Measurements from ENCODE around the gene FZD2. TPM values are rescaled to one million over a fixed set of nuclear protein-coding genes. Genes with fewer than 3 reads are reported as not detected.
"Not testable (repeated sequence)": the region's sequence is repeated elsewhere in the genome, so short reads cannot be mapped to it uniquely, and the experiment has no call there.

Gene FZD2
- total and polyA plus RNA-seq, 8 donors = 0.16 to 3.6 (median 0.95) TPM

DNA sequence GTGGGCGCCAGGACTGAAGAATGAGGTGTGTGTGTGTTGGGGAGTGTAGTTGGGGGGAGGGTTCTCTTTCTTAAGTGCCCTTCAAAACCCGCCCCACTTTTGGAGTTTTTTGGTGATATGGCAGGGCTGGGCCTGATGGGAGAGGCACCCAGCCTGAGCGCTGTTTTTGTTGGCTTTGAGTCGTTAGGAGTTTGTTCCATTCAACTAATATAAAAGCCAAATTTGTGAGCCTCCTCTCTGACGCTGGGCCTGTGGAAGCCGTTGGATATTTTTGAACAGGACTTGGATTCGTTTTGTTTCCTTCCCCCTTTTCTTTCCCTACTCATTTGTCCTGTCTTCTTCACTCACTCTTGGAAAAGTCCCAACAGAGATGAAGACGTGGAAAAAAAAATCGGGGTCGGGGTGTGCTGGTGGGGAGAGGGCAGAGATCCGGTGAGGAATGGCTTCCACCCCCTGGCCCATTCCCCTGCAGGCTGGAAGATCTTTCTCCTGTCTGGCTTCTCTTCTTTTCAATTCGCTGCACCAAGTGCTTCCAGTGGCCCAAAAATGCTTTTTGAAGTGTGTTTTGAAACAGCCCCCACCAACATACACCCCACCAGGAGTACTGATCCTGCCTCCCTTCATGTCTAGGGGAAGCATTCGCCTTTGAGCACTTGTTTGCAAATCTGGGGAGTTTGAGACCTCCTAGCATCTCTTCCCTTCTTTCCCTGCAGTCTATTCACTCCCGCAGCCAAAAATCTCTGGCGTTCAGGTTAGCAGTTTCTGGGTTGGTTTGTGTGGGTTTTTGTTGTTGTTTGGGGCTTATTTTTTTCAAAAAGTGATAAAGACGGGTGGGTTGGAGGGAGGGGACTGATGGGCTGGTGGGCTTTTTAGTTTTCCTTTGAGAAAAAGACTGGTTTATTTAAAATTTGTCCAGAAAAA lies 2.6 kb downstream of the FZD2 start:
- no peak for DNase-seq
- FAIRE-seq = no peak
- Histone ChIP-seq H3K27me3 (no peaks in the 10 kb centered on the region), H3K27ac (no peak overlapping the region), H3K4me1 (no peaks in the 10 kb centered on the region), H3K4me3 (no peak overlapping the region), H3K36me3 (no peaks in the 10 kb centered on the region), H3K9me3 (no peaks in the 10 kb centered on the region)
- no peak for ATAC-seq
- TF ChIP-seq, protein P1, sequence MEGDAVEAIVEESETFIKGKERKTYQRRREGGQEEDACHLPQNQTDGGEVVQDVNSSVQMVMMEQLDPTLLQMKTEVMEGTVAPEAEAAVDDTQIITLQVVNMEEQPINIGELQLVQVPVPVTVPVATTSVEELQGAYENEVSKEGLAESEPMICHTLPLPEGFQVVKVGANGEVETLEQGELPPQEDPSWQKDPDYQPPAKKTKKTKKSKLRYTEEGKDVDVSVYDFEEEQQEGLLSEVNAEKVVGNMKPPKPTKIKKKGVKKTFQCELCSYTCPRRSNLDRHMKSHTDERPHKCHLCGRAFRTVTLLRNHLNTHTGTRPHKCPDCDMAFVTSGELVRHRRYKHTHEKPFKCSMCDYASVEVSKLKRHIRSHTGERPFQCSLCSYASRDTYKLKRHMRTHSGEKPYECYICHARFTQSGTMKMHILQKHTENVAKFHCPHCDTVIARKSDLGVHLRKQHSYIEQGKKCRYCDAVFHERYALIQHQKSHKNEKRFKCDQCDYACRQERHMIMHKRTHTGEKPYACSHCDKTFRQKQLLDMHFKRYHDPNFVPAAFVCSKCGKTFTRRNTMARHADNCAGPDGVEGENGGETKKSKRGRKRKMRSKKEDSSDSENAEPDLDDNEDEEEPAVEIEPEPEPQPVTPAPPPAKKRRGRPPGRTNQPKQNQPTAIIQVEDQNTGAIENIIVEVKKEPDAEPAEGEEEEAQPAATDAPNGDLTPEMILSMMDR (IDR thresholded peaks at IDR 0.05) = no peak
- intact Hi-C loops (cut with DNase I) = no loop called here
- 64 to 66% methylated on average over 16 of the region's 16 CpGs for WGBS, 2 donors

DNA sequence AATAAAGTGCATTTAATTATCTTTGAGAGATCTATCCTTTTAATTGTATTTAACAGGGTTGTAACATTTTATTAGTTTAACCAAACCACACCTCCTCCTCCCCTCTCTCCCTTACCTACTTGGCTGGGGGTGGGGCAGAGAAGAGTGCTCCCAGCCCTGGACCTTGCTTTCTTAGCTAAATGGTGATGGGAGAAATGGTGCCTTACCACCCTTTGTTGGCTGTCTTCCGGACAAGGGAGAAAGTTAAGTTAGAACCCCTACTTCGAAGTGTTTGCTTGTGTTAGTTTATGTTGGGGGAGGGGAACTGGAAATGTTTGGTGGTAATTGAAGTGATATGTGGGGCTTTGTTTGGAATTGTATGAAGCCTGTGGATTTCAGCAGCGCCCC lies 3.9 kb downstream of the FZD2 start:
- Histone ChIP-seq H3K27me3 (no peaks in the 10 kb centered on the region), H3K4me1 (no peaks in the 10 kb centered on the region), H3K9me3 (no peaks in the 10 kb centered on the region), H3K4me3 (no peak overlapping the region), H3K36me3 (no peaks in the 10 kb centered on the region), H3K27ac (no peak overlapping the region)
- intact Hi-C loops (cut with DNase I) = no loop called here
- TF ChIP-seq, protein P1 (IDR thresholded peaks at IDR 0.05) = no peak
- ATAC-seq (no peak), FAIRE-seq (no peak), DNase-seq (no peak)
- WGBS, 2 donors = 51 to 55% methylated on average over 3 of the region's 3 CpGs

DNA sequence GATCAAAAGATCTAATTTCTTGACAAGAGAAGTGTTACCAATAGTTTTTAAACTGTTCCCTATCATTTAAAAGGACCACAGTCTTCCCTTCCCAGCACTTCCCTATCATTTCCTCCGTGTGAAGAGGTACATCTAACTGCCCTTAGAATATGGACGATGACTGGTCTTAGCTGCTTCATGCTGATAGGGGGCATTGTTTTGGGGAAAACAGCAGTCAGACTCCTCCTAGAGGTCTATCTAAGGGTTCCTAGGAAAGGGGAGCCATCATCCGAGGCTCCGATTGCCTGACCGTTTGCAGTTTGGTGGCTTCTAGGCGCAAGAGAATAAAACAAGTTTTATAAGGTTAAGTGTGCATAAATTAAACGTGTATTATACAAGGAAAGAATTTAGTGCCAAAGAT lies 7.1 kb downstream of the FZD2 start:
- H3K27ac ChIP-seq = no peak overlapping the region
- H3K9me3 ChIP-seq = no peaks in the 10 kb centered on the region
- no peak overlapping the region for H3K4me3 ChIP-seq
- H3K36me3 ChIP-seq = no peaks in the 10 kb centered on the region
- no peak for FAIRE-seq
- TF ChIP-seq, protein P1 (IDR thresholded peaks at IDR 0.05) = no peak
- 68 to 72% methylated on average over 7 of the region's 7 CpGs for WGBS, 2 donors
- H3K27me3 ChIP-seq = no peaks in the 10 kb centered on the region
- no peak for DNase-seq
- no peaks in the 10 kb centered on the region for H3K4me1 ChIP-seq
- intact Hi-C loops (cut with DNase I) = no loop called here
- no peak for ATAC-seq

DNA sequence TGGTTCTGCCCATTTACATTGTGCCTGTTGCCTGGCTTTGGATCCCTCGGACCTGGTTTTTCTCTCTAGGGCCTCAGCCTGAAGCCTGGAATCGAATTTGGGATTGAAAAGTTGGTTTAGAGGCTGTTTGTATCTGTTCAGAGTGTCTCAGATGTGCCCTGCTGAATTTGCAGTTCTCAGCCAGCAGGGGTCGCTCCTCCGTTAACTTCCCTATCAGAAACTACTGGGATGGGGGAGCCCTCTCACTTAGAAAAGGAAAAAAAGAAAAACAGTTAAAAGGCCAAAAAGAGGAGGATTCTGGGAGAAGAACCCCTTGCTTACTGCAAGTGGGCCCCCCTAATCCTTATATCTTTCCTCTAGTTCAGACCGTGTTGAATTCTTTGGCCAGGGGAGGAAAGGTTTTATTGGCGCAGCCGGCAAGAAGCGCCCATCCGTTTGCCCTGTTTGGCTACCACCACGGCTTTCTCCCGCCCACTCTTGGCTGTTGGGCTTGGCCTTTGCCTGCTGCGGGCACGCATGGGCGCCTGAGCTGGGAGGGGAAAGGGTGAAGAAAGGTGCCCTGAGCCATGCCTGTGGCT lies 8.7 kb downstream of the FZD2 start:
- H3K4me3 ChIP-seq = no peak overlapping the region
- WGBS, 2 donors = 80 to 82% methylated on average over 14 of the region's 14 CpGs
- intact Hi-C loops (cut with DNase I) = no loop called here
- no peaks in the 10 kb centered on the region for H3K4me1 ChIP-seq
- no peaks in the 10 kb centered on the region for H3K9me3 ChIP-seq
- DNase-seq (no peak), ATAC-seq (no peak), FAIRE-seq (no peak)
- H3K27ac ChIP-seq = no peak overlapping the region
- TF ChIP-seq, protein P1 (IDR thresholded peaks at IDR 0.05) = no peak
- H3K27me3 ChIP-seq = no peaks in the 10 kb centered on the region
- H3K36me3 ChIP-seq = no peaks in the 10 kb centered on the region

DNA sequence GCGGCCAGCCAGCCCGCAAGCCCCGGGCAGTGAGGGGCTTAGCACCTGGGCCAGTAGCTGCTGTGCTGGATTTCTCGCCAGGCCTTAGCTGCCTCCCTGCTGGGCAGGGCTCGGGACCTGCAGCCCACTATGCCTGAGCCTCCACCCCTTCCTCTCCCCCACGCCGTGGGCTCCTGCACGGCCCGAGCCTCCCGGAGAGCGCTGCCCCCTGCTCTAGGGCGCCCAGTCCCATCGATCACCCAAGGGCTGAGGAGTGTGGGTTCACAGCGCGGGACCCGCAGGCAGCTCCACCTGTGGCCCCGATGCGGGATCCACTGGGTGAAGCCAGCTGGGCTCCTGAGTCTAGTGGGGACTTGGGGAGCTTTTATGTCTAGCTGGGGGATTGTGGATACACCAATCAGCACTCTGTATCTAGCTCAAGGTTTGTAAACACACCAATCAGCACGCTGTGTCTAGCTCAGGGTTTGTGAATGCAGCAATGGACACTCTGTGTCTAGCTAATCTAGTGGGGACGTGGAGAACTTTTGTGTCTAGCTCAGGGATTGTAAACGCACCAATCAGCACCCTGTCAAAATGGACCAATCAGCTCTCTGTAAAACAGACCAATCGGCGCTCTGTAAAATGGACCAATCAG lies 11.1 kb downstream of the FZD2 start:
- H3K4me3 ChIP-seq; ATAC-seq; FAIRE-seq; H3K4me1 ChIP-seq; H3K27ac ChIP-seq; H3K36me3 ChIP-seq; H3K9me3 ChIP-seq; H3K27me3 ChIP-seq; intact Hi-C loops (cut with DNase I): not testable (repeated sequence)
- DNase-seq = peak in 1 of 6 donors; percentile 45
- 75 to 82% methylated on average over 23 of the region's 23 CpGs for WGBS, 2 donors

All from pancreas (tissue), 10 donors.